Mucosa of descending colon (tissue), 3 donors: ENCODE measurements around the gene ARV1. TPM values are rescaled to one million over a fixed set of nuclear protein-coding genes. Genes with fewer than 3 reads are reported as not detected.
A peak's percentile ranks its signal among the peaks of the same experiment; 100 is the strongest.

Experiments used
- ATAC-seq: fragments of 200-7000 bp; cut with Tn5 transposase; one replicate; pipeline ENCODE4 v1.9.1; 2020; ENCODE audit warnings: mild to moderate bottlenecking, moderate library complexity
- DNase-seq, 3 donors: peaks; one replicate each; pipeline ENCODE4 v3.0.0-alpha.2; 2020
- H3K36me3 ChIP-seq: fragments of 200-600 bp; one replicate; pipeline ENCODE4 v1.8.0; 2021; ENCODE audit warnings: low read depth, mild to moderate bottlenecking
- H3K4me1 ChIP-seq: fragments of 200-600 bp; one replicate; pipeline ENCODE4 v1.8.0; 2021; ENCODE audit warnings: low read depth, mild to moderate bottlenecking
- H3K4me3 ChIP-seq: fragments of 200-600 bp; one replicate; pipeline ENCODE4 v1.8.0; 2021; ENCODE audit warnings: mild to moderate bottlenecking
- H3K9me3 ChIP-seq: fragments of 200-600 bp; one replicate; pipeline ENCODE4 v1.8.0; 2021; ENCODE audit warnings: mild to moderate bottlenecking
- intact Hi-C, 2 donors: fragments of 100-400 bp; cut with DNase I in 1 of 2; cut with micrococcal nuclease in 1 of 2; formaldehyde crosslinking; loops; one replicate each; pipeline versions ENCODE4 v1.11.0 to v1.11.1; 2022; cut with DNase I, micrococcal nuclease
- total RNA-seq, 3 donors: library from RNA; stranded (reverse); fragmentation: NEBNext Ultra II Directional in 2 of 3; extraction: Animal tissue kit (Norgen Biotek cat#: 25700) in 2 of 3; gene quantifications; one replicate each; pipeline versions ENCODE4 v1.2.1 to v1.2.4, GENCODE V29; 2021 to 2023
- TF ChIP-seq, protein P1 (sequence below): fragments of 200-600 bp; IDR thresholded peaks from one replicate; pipeline ENCODE4 v1.8.0; 2022; ENCODE audit warnings: antibody characterized with exemption, mild to moderate bottlenecking
- donor health status: DM: no; HTN: no; CAD: no; lungs with moderate emphysema.
- donor health status: DM: no; HTN: no; CAD: no.
- donor health status: DM: no; HTN: yes; CAD: no.

The ARV1 gene
- total RNA-seq, 3 donors from 2014 or later = 22.4 to 33.2 (median 30.3) TPM

DNA sequence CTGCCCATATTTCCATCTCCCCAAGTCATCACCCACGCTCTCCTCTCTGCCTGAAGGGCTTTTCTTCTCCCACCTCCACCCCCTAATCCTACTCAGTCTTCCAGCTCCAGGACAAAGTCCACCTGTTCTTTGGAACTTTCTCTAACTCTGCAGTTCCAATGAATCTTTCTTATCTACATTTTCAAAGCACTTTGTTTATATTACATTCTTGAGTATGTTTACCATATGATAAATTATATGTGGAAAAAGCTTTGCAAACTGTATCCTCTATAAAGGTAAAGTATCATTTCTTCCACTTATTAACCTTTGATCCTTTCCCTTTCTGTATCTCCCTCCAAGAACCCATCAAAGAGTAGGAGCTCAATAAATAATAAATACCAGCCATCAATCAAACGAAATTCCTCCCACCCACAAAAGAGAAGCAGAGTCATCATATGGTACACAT is 39.9 kb upstream of the ARV1 start:
- DNase-seq (peak in 1 of 3 donors; percentile 37), ATAC-seq (peak; percentile 81)
- peaks cover 12% of the 10 kb centered on the region for H3K4me1 ChIP-seq
- intact Hi-C loops = no loop called here
- no peak overlapping the region for H3K4me3 ChIP-seq
- H3K9me3 ChIP-seq = no peaks in the 10 kb centered on the region
- H3K36me3 ChIP-seq = no peaks in the 10 kb centered on the region
- TF ChIP-seq, protein P1, sequence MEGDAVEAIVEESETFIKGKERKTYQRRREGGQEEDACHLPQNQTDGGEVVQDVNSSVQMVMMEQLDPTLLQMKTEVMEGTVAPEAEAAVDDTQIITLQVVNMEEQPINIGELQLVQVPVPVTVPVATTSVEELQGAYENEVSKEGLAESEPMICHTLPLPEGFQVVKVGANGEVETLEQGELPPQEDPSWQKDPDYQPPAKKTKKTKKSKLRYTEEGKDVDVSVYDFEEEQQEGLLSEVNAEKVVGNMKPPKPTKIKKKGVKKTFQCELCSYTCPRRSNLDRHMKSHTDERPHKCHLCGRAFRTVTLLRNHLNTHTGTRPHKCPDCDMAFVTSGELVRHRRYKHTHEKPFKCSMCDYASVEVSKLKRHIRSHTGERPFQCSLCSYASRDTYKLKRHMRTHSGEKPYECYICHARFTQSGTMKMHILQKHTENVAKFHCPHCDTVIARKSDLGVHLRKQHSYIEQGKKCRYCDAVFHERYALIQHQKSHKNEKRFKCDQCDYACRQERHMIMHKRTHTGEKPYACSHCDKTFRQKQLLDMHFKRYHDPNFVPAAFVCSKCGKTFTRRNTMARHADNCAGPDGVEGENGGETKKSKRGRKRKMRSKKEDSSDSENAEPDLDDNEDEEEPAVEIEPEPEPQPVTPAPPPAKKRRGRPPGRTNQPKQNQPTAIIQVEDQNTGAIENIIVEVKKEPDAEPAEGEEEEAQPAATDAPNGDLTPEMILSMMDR = no peak

DNA sequence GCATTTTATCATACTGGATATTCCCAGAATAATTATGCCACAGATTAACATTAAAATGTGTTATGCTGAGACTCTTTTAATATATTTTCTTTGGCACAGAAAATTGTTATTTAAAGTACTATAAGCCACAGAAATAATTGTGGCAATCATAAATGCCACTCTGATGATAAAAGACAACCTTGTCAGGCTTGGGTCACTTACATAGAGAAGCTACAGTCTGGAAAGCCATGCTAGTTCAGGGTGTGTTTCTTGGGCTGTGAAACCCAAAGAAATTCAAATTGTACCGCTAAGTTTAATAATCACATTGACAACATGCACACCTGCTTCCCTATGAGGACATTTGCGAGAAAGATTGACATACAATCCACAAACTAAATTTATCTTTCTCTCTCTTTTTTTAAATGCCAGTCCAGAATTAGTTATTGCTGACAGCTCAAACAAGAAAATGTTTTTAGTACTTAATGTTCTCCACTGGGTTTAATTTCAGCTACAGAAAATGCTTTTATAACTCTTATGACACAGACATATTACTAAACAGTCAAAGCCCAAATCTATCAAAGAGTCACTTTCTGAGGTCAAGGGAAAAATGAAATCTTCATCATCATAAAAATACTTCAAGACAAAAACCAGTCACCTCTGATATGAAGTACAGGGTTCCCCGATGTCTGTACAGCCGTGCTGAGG is 38.9 kb upstream of the ARV1 start:
- peaks cover 12% of the 10 kb centered on the region for H3K4me1 ChIP-seq
- no peaks in the 10 kb centered on the region for H3K36me3 ChIP-seq
- TF ChIP-seq, protein P1 = no peak
- no peak overlapping the region for H3K4me3 ChIP-seq
- no peak for ATAC-seq
- H3K9me3 ChIP-seq = no peaks in the 10 kb centered on the region
- intact Hi-C loops = no loop called here
- DNase-seq = no peak

DNA sequence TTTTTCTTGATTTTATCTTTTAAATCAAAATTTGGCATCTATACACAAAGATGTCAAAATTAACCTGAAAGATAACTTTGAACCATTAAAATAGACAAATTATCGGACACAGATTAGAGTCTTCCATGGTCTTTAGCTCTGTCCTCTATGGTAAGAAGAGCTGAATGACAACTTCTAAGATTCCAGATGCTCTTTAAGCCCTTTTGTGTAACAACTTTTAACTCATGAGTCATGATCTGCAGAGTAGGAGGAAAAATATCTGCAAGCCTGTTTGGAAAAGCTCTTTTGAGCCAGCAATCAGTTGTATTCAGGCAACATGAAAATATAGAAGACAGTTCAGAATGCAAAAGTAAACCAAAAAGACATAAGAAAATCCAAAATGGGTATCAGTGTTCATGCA is 38.0 kb upstream of the ARV1 start:
- Histone ChIP-seq H3K4me3 (no peak overlapping the region), H3K36me3 (no peaks in the 10 kb centered on the region), H3K9me3 (no peaks in the 10 kb centered on the region), H3K4me1 (peaks cover 12% of the 10 kb centered on the region)
- TF ChIP-seq, protein P1 = no peak
- ATAC-seq = no peak
- intact Hi-C loops = no loop called here
- DNase-seq = no peak

DNA sequence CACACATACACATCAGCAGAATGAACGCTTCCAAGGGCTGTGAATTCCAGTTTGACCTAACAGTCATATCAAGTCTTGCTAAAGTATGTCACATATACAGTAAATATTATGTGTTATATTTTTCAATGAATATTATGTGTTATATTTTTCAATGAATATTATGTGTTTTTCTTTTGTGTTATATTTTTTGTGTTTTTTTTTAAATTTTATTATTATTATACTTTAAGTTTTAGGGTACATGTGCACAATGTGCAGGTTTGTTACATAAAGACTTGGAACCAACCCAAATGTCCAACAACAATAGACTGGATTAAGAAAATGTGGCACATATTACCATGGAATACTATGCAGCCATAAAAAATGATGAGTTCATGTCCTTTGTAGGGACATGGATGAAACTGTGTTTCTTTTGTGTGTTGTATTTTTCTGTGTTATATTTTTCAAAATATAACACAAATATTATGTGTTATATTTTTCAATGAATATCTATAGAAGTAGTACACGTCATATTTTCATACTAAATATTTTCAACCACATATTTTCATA is 35.8 kb upstream of the ARV1 start:
- Histone ChIP-seq H3K4me1 (peaks cover 12% of the 10 kb centered on the region), H3K36me3 (no peaks in the 10 kb centered on the region), H3K4me3 (no peak overlapping the region), H3K9me3 (no peaks in the 10 kb centered on the region)
- TF ChIP-seq, protein P1 = no peak
- DNase-seq (no peak), ATAC-seq (no peak)
- intact Hi-C loops = no loop called here

DNA sequence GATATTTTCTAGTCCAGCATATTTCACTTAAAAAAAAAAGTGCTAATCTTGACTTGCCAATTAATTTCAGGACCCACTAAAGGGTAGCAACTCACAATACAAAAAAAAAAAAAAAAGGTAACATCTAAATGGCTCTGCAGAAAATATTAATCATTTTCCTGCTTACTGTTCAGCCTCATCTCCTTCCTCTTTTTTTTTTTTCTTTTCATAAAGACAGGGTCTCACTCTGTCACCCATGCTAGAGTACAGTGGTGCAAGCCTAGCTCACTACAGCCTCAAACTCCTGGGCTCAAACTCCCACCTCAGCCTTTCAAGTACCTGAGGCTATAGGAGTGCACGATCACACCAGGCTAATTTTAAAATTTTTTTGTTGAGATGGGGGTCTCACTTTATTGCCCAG is 30.6 kb upstream of the ARV1 start:
- Histone ChIP-seq H3K36me3 (no peaks in the 10 kb centered on the region), H3K9me3 (no peaks in the 10 kb centered on the region), H3K4me3 (no peak overlapping the region), H3K4me1 (no peaks in the 10 kb centered on the region)
- ATAC-seq (no peak), DNase-seq (no peak)
- TF ChIP-seq, protein P1 = no peak
- intact Hi-C loops = no loop called here
